DOHH2 (cell line): ENCODE data around the gene SSBP2.

ENCODE experiments used
- H3F3A ChIP-seq: fragments of 200-600 bp; sonication (generic), shearing (Covaris generic); 2 replicates; pipeline ENCODE4 v1.6.0; 2016; ENCODE audit warnings: antibody characterized with exemption, mild to moderate bottlenecking; ENCODE audit not compliant: control insufficient read depth, insufficient read depth
- H3K27ac ChIP-seq: fragments of 200-600 bp; sonication (generic); 2 replicates; pipeline ENCODE4 v1.5.1; 2014; ENCODE audit warnings: low read depth, mild to moderate bottlenecking, low read length, moderate library complexity
- H3K27me3 ChIP-seq: fragments of 200-600 bp; sonication (generic); 2 replicates; pipeline ENCODE4 v1.6.1; 2014; ENCODE audit warnings: mild to moderate bottlenecking, low read length, mixed read lengths; ENCODE audit not compliant: control insufficient read depth
- H3K36me3 ChIP-seq: fragments of 200-600 bp; sonication (generic); 2 replicates; pipeline ENCODE4 v1.6.1; 2014; ENCODE audit warnings: mild to moderate bottlenecking, low read length, moderate library complexity, mixed read lengths; ENCODE audit not compliant: control insufficient read depth
- H3K4me1 ChIP-seq: fragments of 200-600 bp; sonication (generic); 2 replicates; pipeline ENCODE4 v1.6.1; 2014; ENCODE audit warnings: mild to moderate bottlenecking, low read length, mixed read lengths; ENCODE audit not compliant: control insufficient read depth
- H3K4me2 ChIP-seq: fragments of 200-600 bp; sonication (generic); 2 replicates; pipeline ENCODE4 v1.6.0; 2014; ENCODE audit warnings: mild to moderate bottlenecking, low read length, moderate library complexity
- H3K4me3 ChIP-seq: fragments of 200-600 bp; sonication (generic); 2 replicates; pipeline ENCODE4 v1.5.1; 2014; ENCODE audit warnings: mild to moderate bottlenecking, low read length, mixed read lengths
- H3K79me2 ChIP-seq: fragments of 200-600 bp; sonication (generic); 2 replicates; pipeline ENCODE4 v1.6.1; 2014; ENCODE audit warnings: mild to moderate bottlenecking, low read length, mixed read lengths; ENCODE audit not compliant: control insufficient read depth
- H3K9me2 ChIP-seq: fragments of 200-600 bp; sonication (generic); replicated peaks from 2 replicates; pipeline ENCODE4 v1.6.1; 2014; ENCODE audit warnings: mild to moderate bottlenecking, low read length, mixed read lengths; ENCODE audit not compliant: control insufficient read depth
- H3K9me3 ChIP-seq: fragments of 200-600 bp; sonication (generic); 2 replicates; pipeline ENCODE4 v1.6.1; 2014; ENCODE audit warnings: antibody characterized with exemption, low read length, mixed read lengths; ENCODE audit not compliant: control insufficient read depth, insufficient read depth
- H4K20me1 ChIP-seq: fragments of 200-600 bp; sonication (generic); 2 replicates; pipeline ENCODE4 v1.6.0; 2014; ENCODE audit warnings: low read depth, mild to moderate bottlenecking, antibody characterized with exemption, low read length, moderate library complexity; ENCODE audit not compliant: control insufficient read depth, insufficient read depth
- EZH2phosphoT487 ChIP-seq: fragments of 200-600 bp; sonication (generic); IDR thresholded peaks from 2 replicates; pipeline ENCODE4 v1.6.1; 2017; ENCODE audit warnings: borderline replicate concordance, mild to moderate bottlenecking, antibody characterized with exemption, low read length, moderate library complexity, mixed read lengths
- TF ChIP-seq, protein P1 (sequence below): fragments of 200-600 bp; sonication (generic); IDR thresholded peaks from one replicate; pipeline ENCODE4 v1.5.1; 2014; ENCODE audit warnings: antibody characterized with exemption, mild to moderate bottlenecking, low read depth, low read length; ENCODE audit not compliant: poor library complexity, severe bottlenecking

SSBP2 gene

DNA sequence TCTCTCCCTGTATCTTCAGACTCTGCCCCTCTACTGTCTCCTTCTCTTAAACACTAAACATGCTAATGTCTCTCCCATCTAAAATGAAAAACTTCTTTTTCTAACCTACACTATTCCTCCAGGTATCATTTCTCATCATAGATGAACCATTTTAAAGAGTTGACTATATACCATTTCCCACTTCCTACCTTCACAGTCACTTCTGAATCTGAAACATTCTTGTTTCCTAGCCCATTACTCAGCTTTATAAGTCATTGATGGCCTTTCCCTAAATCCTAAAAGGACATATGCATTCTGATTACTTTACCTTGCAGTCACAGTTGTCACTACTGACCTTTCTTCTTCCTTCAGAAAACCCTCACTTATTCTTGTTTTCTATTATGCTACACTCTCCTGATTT lies 118.2 kb downstream of the SSBP2 start:
- H3K27ac ChIP-seq: no peak overlapping the region
- TF ChIP-seq, protein P1, sequence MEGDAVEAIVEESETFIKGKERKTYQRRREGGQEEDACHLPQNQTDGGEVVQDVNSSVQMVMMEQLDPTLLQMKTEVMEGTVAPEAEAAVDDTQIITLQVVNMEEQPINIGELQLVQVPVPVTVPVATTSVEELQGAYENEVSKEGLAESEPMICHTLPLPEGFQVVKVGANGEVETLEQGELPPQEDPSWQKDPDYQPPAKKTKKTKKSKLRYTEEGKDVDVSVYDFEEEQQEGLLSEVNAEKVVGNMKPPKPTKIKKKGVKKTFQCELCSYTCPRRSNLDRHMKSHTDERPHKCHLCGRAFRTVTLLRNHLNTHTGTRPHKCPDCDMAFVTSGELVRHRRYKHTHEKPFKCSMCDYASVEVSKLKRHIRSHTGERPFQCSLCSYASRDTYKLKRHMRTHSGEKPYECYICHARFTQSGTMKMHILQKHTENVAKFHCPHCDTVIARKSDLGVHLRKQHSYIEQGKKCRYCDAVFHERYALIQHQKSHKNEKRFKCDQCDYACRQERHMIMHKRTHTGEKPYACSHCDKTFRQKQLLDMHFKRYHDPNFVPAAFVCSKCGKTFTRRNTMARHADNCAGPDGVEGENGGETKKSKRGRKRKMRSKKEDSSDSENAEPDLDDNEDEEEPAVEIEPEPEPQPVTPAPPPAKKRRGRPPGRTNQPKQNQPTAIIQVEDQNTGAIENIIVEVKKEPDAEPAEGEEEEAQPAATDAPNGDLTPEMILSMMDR: no peak
- TF ChIP-seq EZH2phosphoT487: no peak
- H3K9me2 ChIP-seq: no peaks in the 10 kb centered on the region
- H4K20me1 ChIP-seq: no peaks in the 10 kb centered on the region
- H3K4me2 ChIP-seq: no peak overlapping the region
- no peaks in the 10 kb centered on the region for H3F3A ChIP-seq
- H3K79me2 ChIP-seq: peaks cover 9% of the 10 kb centered on the region; the same call in 1 of the 2 replicates
- no peak overlapping the region for H3K4me3 ChIP-seq
- peaks cover 11% of the 10 kb centered on the region for H3K4me1 ChIP-seq
- H3K9me3 ChIP-seq: no peaks in the 10 kb centered on the region
- H3K36me3 ChIP-seq: peaks cover 74% of the 10 kb centered on the region
- no peaks in the 10 kb centered on the region for H3K27me3 ChIP-seq

DNA sequence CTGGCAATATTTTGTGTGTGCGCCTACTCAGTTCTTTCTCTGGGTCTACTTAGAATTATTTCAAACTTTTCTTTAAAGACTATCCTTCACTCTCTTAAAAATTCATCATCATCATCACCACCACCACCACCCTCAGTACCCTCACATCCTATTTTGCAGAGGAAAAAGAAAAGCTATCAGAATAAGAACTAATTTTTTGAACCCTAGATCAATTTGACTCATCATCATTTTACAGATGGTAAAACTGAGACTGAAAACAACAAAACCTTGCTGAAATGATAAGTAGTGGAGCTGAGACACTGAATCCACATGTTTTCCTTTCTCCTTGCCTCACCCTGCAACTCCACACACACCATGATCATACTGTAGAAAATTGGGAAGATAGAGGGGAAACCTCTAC lies 119.3 kb downstream of the SSBP2 start:
- no peaks in the 10 kb centered on the region for H4K20me1 ChIP-seq
- no peak for TF ChIP-seq EZH2phosphoT487
- TF ChIP-seq, protein P1: no peak
- H3K9me3 ChIP-seq: no peaks in the 10 kb centered on the region
- no peaks in the 10 kb centered on the region for H3K27me3 ChIP-seq
- H3K4me3 ChIP-seq: no peak overlapping the region
- H3K79me2 ChIP-seq: peaks cover 6% of the 10 kb centered on the region; the same call in 1 of the 2 replicates
- peaks cover 11% of the 10 kb centered on the region for H3K4me1 ChIP-seq
- H3K36me3 ChIP-seq: peaks cover 66% of the 10 kb centered on the region
- H3F3A ChIP-seq: 0 out of 2 replicates have a peak, but pooled peaks cover 3% of the 10 kb centered on the region
- no peaks in the 10 kb centered on the region for H3K9me2 ChIP-seq
- no peak overlapping the region for H3K4me2 ChIP-seq
- no peak overlapping the region for H3K27ac ChIP-seq

DNA sequence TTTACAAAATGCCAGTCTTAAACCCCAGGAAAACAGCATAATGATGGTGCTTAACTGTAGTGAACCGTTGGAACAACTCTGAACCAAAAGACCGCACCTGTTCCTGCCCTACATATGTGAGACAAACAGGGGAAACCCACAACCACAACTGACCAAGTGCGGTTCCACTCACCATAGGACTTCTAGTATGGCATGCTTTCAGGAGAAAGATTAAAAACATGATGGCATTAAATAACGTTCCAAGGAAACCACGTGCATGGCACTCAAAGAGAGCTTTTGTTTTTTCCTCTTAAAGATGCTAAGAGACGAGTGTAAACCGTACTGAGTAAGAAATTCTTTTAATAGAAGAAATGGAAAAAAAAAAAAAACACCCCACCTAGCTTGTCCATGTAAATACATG lies 119.8 kb downstream of the SSBP2 start:
- Histone ChIP-seq H3K4me1 (peaks cover 11% of the 10 kb centered on the region), H3K9me2 (no peaks in the 10 kb centered on the region), H3K27ac (no peak overlapping the region), H3K4me3 (no peak overlapping the region), H3F3A (0 out of 2 replicates have a peak, but pooled peaks cover 3% of the 10 kb centered on the region), H3K27me3 (no peaks in the 10 kb centered on the region), H4K20me1 (no peaks in the 10 kb centered on the region), H3K9me3 (no peaks in the 10 kb centered on the region), H3K79me2 (peaks cover 6% of the 10 kb centered on the region; the same call in 1 of the 2 replicates), H3K36me3 (peaks cover 66% of the 10 kb centered on the region), H3K4me2 (no peak overlapping the region)
- no peak for TF ChIP-seq EZH2phosphoT487
- TF ChIP-seq, protein P1: no peak
